Measurements from ENCODE around the gene EME1. TPM values are rescaled to one million over a fixed set of nuclear protein-coding genes. Genes with fewer than 3 reads are reported as not detected.
"Not testable (repeated sequence)": the region's sequence is repeated elsewhere in the genome, so short reads cannot be mapped to it uniquely, and the experiment has no call there.

The EME1 gene
- total and polyA plus RNA-seq, 2 experiments from 2014 or later = 14.4 to 15.9 TPM

- H3K79me2 ChIP-seq (replicated peaks; ENCODE audit: insufficient read depth) = peaks cover 25% of the 10 kb centered on the region
- not testable (repeated sequence) for H3K4me1 ChIP-seq (ENCODE audit: insufficient read depth); H3K4me3 ChIP-seq; H3K27ac Mint-ChIP-seq; H3K27me3 ChIP-seq (ENCODE audit: insufficient read depth); H3K27ac ChIP-seq (ENCODE audit: low read depth); H3K4me2 ChIP-seq; H3K9me2 ChIP-seq (ENCODE audit: insufficient read depth); H3K36me3 Mint-ChIP-seq (ENCODE audit: low read depth); H2AFZ ChIP-seq; H3K36me3 ChIP-seq (ENCODE audit: insufficient read depth); H3K27me3 Mint-ChIP-seq (ENCODE audit: insufficient read depth, low read depth, poor library complexity); DNase-seq (ENCODE audit: low spot score); H3F3A ChIP-seq (replicated peaks; ENCODE audit: low read depth); ATAC-seq; H3K4me3 Mint-ChIP-seq
- Mint-ChIP-seq H3K9me3 (peaks cover 16% of the 10 kb centered on the region; the same call in 1 of the 3 replicates), H3K4me1 (peaks cover 20% of the 10 kb centered on the region)
- H4K20me1 ChIP-seq (replicated peaks; ENCODE audit: insufficient read depth) = peaks cover 13% of the 10 kb centered on the region
These were observed 26.6 kb downstream of the EME1 start for GRCh38 chr17:50399591-50399990.

- H3K9me2 ChIP-seq (ENCODE audit: insufficient read depth); H3K9me3 Mint-ChIP-seq; H2AFZ ChIP-seq; H3K27ac ChIP-seq (ENCODE audit: low read depth); H4K20me1 ChIP-seq (replicated peaks; ENCODE audit: insufficient read depth); H3K27me3 Mint-ChIP-seq (ENCODE audit: insufficient read depth, low read depth, poor library complexity); H3K27me3 ChIP-seq (ENCODE audit: insufficient read depth); H3K4me3 ChIP-seq; H3K4me3 Mint-ChIP-seq; H3K79me2 ChIP-seq (replicated peaks; ENCODE audit: insufficient read depth); H3K27ac Mint-ChIP-seq; H3K36me3 ChIP-seq (ENCODE audit: insufficient read depth); H3K4me1 ChIP-seq (ENCODE audit: insufficient read depth); H3K36me3 Mint-ChIP-seq (ENCODE audit: low read depth); H3K4me2 ChIP-seq; H3F3A ChIP-seq (replicated peaks; ENCODE audit: low read depth); DNase-seq (ENCODE audit: low spot score); ATAC-seq: not testable (repeated sequence)
- peaks cover 10% of the 10 kb centered on the region; the same call in 2 of the 3 replicates for H3K4me1 Mint-ChIP-seq
These were observed 32.3 kb downstream of the EME1 start for GRCh38 chr17:50405351-50405750.

DNA sequence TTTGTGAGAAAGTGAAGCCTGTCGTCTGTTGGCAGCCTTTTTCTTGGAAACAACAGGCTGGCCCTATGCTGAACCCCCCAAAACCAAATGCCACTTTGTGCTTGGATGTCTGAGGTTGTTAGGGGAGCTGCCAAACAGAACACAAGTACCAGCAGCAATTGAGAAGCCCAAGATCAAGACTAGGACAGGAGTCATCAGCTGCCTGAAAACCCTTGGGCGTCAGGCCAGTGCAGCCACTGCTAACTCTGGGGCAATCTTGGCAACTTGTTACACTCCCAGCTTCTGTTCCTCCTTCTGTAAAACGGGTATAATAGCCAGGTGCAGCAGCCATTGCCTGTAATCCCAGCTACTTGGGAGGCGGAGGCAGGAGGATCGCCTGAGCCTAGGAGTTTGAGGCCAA is 33.5 kb downstream of the EME1 start:
- Histone ChIP-seq H3K79me2 (replicated peaks; ENCODE audit: insufficient read depth) (no peaks in the 10 kb centered on the region), H3K36me3 (ENCODE audit: insufficient read depth) (no peaks in the 10 kb centered on the region), H3K27me3 (ENCODE audit: insufficient read depth) (no peaks in the 10 kb centered on the region), H3K4me3 (no peak overlapping the region), H4K20me1 (replicated peaks; ENCODE audit: insufficient read depth) (no peaks in the 10 kb centered on the region), H3K9me2 (ENCODE audit: insufficient read depth) (no peaks in the 10 kb centered on the region), H3F3A (replicated peaks; ENCODE audit: low read depth) (no peaks in the 10 kb centered on the region), H3K4me1 (ENCODE audit: insufficient read depth) (peaks cover 6% of the 10 kb centered on the region; the same call in 1 of the 2 replicates), H2AFZ (no peak overlapping the region), H3K27ac (ENCODE audit: low read depth) (no peak overlapping the region), H3K4me2 (no peak overlapping the region)
- Mint-ChIP-seq H3K27ac (no peak overlapping the region), H3K36me3 (ENCODE audit: low read depth) (no peaks in the 10 kb centered on the region), H3K4me3 (no peak overlapping the region), H3K4me1 (peaks cover 10% of the 10 kb centered on the region; the same call in 2 of the 3 replicates), H3K27me3 (ENCODE audit: insufficient read depth, low read depth, poor library complexity) (peaks cover 3% of the 10 kb centered on the region), H3K9me3 (no peaks in the 10 kb centered on the region)
- TF ChIP-seq STAT1 (IDR thresholded peaks at IDR 0.05; ENCODE audit: unreplicated experiment) (no peak), EZH2phosphoT487 (IDR thresholded peaks at IDR 0.05; ENCODE audit: unreplicated experiment) (no peak), ETS1 (IDR thresholded peaks at IDR 0.05) (no peak), JUNB (IDR thresholded peaks at IDR 0.05; ENCODE audit: unreplicated experiment) (no peak), NANOG (IDR thresholded peaks at IDR 0.05; ENCODE audit: borderline replicate concordance) (no peak), CREB1 (CRISPR knock-in tag; IDR thresholded peaks at IDR 0.05; ENCODE audit: low read depth) (no peak), EZH2 (IDR thresholded peaks at IDR 0.05; ENCODE audit: low read depth, unreplicated experiment) (no peak)
- TF ChIP-seq, protein P1, sequence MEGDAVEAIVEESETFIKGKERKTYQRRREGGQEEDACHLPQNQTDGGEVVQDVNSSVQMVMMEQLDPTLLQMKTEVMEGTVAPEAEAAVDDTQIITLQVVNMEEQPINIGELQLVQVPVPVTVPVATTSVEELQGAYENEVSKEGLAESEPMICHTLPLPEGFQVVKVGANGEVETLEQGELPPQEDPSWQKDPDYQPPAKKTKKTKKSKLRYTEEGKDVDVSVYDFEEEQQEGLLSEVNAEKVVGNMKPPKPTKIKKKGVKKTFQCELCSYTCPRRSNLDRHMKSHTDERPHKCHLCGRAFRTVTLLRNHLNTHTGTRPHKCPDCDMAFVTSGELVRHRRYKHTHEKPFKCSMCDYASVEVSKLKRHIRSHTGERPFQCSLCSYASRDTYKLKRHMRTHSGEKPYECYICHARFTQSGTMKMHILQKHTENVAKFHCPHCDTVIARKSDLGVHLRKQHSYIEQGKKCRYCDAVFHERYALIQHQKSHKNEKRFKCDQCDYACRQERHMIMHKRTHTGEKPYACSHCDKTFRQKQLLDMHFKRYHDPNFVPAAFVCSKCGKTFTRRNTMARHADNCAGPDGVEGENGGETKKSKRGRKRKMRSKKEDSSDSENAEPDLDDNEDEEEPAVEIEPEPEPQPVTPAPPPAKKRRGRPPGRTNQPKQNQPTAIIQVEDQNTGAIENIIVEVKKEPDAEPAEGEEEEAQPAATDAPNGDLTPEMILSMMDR (conservative IDR thresholded peaks at IDR 0.05; ENCODE audit: low read depth in 2 of 2) = no peak
- no peak for DNase-seq (ENCODE audit: low spot score)
- no peak for ATAC-seq
